Naive B cell (primary cell): ENCODE data around the gene PROM2. TPM values are rescaled to one million over a fixed set of nuclear protein-coding genes. Genes with fewer than 3 reads are reported as not detected.

ENCODE experiments used
- ATAC-seq, 2 donors: fragments of 150-1000 bp; cut with Tn5 transposase; 2 replicates each; pipeline ENCODE4 v1.10.0; 2021; ENCODE audit warnings: low read depth in 2 of 2, mild to moderate bottlenecking in 2 of 2, moderate library complexity in 2 of 2
- DNase-seq: peaks from one replicate; pipeline ENCODE4 v3.0.0; 2022
- H3K27ac Mint-ChIP-seq, 6 donors: one replicate each; pipeline ENCODE4 v1.8.0; 2020 to 2022; ENCODE audit warnings: mild to moderate bottlenecking in 6 of 6, mixed read lengths in 6 of 6, moderate library complexity in 5 of 6, inconsistent platforms in 2 of 6
- H3K27me3 Mint-ChIP-seq, 3 donors: one replicate each; pipeline ENCODE4 v1.8.0; 2021 to 2022; ENCODE audit warnings: mixed read lengths in 3 of 3, mild to moderate bottlenecking in 1 of 3
- H3K36me3 Mint-ChIP-seq, 2 donors: one replicate each; pipeline ENCODE4 v1.8.0; 2020 to 2022; ENCODE audit warnings: mixed read lengths in 2 of 2, inconsistent platforms in 1 of 2, mild to moderate bottlenecking in 1 of 2
- H3K4me1 Mint-ChIP-seq, 3 donors: one replicate each; pipeline ENCODE4 v1.8.0; 2020 to 2022; ENCODE audit warnings: mixed read lengths in 3 of 3, inconsistent platforms in 1 of 3, mild to moderate bottlenecking in 1 of 3, moderate library complexity in 1 of 3
- H3K4me3 Mint-ChIP-seq, 8 donors: one replicate each; pipeline ENCODE4 v1.8.0; 2020 to 2022; ENCODE audit warnings: mild to moderate bottlenecking in 8 of 8, mixed read lengths in 8 of 8, moderate library complexity in 8 of 8, inconsistent platforms in 2 of 8
- H3K9me3 Mint-ChIP-seq, 7 donors: one replicate each; pipeline ENCODE4 v1.8.0; 2020 to 2022; ENCODE audit warnings: mixed read lengths in 7 of 7, mild to moderate bottlenecking in 5 of 7, inconsistent platforms in 2 of 7, moderate library complexity in 1 of 7
- polyA plus RNA-seq, 6 donors: library from polyadenylated mRNA; unstranded; fragments of 300-500 nt; fragmentation: Illumina TruSeq; gene quantifications; one replicate each; pipeline ENCODE4 v1.2.3, GENCODE V29; 2021; ENCODE audit warnings: low read depth in 6 of 6

The PROM2 gene
- polyA plus RNA-seq, 6 donors from 2014 or later: not detected

DNA sequence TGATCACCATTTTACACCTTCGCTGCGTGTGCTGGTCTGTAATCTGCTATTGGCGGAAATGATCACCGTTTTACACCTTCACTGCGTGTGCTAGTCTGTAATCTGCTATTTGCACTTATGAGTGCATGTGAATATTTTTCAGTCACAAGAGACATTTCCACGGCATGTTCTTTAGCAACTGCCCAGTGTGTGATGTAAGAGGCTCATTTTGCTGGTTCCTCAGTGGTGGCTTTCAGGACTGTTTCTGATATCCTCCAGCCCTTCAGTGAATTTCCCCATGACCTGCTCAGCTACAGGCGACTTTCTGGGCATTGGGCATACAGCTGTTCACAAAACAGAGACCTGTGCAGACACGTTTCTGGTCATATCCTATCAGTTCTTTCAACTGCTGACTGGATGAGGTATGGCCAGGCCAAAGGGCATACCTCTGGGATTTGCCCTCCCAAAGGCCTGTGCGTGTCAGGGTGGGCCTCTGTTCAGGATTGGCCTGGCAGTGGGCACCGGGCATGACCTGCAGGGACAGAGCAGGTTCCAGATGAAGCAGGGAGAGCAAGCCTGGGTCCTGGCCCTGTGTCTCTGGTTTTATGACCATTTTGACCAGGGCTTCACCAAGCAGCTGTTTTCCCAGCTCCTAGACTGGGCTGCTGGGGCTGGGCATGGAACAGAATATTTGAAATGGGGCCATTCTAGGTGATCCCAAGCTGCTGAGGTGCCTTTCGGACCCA is 521 bp upstream of the PROM2 start:
- Mint-ChIP-seq H3K36me3 (no peaks in the 10 kb centered on the region), H3K27ac (no peak overlapping the region), H3K4me1 (peaks cover 0 to 4% (median 0%) of the 10 kb centered on the region in 3 donors), H3K9me3 (peaks cover 0 to 3% (median 0%) of the 10 kb centered on the region in 7 donors), H3K4me3 (no peak overlapping the region), H3K27me3 (peaks cover 0 to 12% (median 7%) of the 10 kb centered on the region in 3 donors)
- ATAC-seq (no peak), DNase-seq (no peak)

DNA sequence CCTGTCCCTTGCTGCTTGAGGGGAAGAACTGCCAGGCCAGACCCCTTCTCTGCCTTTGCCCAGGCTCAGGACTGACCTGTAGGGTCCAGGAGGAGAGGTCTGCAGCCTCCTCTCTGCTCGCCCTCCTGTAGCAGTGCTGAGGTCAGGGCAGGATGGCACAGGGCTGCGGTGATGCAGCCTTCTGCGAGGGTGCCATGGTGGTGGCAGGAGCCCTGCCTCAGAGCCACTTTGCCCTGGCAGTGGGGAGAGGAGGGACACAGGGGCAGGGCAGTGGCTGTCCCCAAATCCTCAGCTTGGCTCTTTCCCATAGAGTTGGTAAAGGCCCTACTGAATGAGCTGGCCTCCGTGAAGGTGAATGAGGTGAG is 884 bp downstream of the PROM2 start:
- Mint-ChIP-seq H3K4me1 (peaks cover 0 to 4% (median 0%) of the 10 kb centered on the region in 3 donors), H3K4me3 (no peak overlapping the region), H3K9me3 (peaks cover 0 to 1% (median 0%) of the 10 kb centered on the region in 7 donors), H3K36me3 (no peaks in the 10 kb centered on the region), H3K27ac (no peak overlapping the region), H3K27me3 (peaks cover 0 to 12% (median 7%) of the 10 kb centered on the region in 3 donors)
- ATAC-seq: no peak
- no peak for DNase-seq

DNA sequence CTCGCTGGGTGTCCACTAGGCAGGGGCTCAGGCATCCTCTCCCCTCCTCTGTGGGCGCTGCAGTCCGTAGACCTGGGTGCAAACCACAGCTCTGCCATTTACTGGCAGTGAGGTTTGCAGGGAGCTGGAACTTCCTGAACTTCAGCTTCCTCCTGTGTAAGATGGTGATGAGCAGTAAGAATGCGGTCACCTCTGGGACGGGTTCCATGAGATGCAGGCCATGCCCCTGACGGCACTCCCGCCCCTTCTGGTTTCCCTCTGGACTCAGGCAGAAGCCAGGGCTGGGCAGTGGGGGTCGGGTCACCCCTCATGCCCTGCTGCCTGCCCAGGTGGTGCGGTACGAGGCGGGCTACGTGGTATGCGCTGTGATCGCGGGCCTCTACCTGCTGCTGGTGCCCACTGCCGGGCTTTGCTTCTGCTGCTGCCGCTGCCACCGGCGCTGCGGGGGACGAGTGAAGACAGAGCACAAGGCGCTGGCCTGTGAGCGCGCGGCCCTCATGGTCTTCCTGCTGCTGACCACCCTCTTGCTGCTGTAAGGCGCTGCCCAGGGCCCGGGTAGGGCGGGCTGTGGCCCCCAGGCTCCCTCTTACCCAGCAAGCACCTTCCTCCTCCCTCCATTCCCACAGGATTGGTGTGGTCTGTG is 1.5 kb downstream of the PROM2 start:
- Mint-ChIP-seq H3K36me3 (no peaks in the 10 kb centered on the region), H3K4me3 (no peak overlapping the region), H3K27me3 (peaks cover 0 to 12% (median 7%) of the 10 kb centered on the region in 3 donors), H3K27ac (peak overlapping the region in 1 of 6 donors; percentile 82), H3K4me1 (peaks cover 0 to 4% (median 0%) of the 10 kb centered on the region in 3 donors), H3K9me3 (no peaks in the 10 kb centered on the region)
- no peak for DNase-seq
- no peak for ATAC-seq

DNA sequence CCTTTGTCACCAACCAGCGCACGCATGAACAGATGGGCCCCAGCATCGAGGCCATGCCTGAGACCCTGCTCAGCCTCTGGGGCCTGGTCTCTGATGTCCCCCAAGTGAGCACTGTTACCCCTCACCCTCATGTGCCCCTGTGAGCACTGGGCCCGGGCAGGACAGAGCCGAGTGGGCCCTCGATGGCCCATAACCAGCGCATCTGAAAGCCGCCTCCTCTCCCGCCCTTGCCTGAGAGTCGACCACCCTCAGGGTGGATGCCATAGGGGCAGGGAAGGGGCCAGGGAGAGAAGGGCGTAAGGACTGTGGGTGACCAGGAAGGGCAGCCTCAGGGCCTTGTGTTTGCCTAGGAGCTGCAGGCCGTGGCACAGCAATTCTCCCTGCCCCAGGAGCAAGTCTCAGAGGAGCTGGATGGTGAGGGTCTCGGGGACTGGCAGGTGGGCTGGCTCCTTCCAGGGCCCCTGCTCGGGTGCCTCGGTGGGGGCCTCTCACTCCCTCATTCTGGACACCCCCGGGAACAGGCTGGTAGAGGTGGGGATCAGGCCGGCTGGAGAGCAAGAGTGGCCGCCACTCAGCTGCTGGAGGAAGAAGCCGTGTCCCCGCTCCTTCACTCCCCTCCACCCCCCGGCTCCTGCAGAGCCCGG is 2.1 kb downstream of the PROM2 start:
- peaks cover 0 to 12% (median 7%) of the 10 kb centered on the region in 3 donors for H3K27me3 Mint-ChIP-seq
- DNase-seq: no peak
- H3K27ac Mint-ChIP-seq: peak overlapping the region in 1 of 6 donors; percentile 82
- H3K36me3 Mint-ChIP-seq: no peaks in the 10 kb centered on the region
- H3K9me3 Mint-ChIP-seq: no peaks in the 10 kb centered on the region
- no peak for ATAC-seq
- peaks cover 0 to 4% (median 0%) of the 10 kb centered on the region in 3 donors for H3K4me1 Mint-ChIP-seq
- H3K4me3 Mint-ChIP-seq: no peak overlapping the region

DNA sequence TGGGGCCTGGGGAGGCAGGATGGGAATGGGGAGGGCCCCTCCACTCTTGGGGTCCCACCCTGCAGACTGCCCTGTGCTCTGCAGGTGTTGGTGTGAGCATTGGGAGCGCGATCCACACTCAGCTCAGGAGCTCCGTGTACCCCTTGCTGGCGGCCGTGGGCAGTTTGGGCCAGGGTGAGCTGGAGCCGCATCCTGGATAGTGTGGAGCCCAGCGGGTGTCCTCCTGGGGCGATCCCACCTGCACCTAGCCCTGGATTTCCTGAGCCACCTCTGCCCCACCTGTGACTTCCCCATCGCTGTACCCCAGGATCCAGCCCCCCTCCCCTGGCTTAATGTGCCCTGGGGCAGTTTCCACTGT is 2.6 kb downstream of the PROM2 start:
- peaks cover 0 to 12% (median 7%) of the 10 kb centered on the region in 3 donors for H3K27me3 Mint-ChIP-seq
- DNase-seq: no peak
- ATAC-seq: no peak
- peaks cover 0 to 4% (median 0%) of the 10 kb centered on the region in 3 donors for H3K4me1 Mint-ChIP-seq
- no peak overlapping the region for H3K27ac Mint-ChIP-seq
- no peak overlapping the region for H3K4me3 Mint-ChIP-seq
- H3K9me3 Mint-ChIP-seq: no peaks in the 10 kb centered on the region
- H3K36me3 Mint-ChIP-seq: no peaks in the 10 kb centered on the region

DNA sequence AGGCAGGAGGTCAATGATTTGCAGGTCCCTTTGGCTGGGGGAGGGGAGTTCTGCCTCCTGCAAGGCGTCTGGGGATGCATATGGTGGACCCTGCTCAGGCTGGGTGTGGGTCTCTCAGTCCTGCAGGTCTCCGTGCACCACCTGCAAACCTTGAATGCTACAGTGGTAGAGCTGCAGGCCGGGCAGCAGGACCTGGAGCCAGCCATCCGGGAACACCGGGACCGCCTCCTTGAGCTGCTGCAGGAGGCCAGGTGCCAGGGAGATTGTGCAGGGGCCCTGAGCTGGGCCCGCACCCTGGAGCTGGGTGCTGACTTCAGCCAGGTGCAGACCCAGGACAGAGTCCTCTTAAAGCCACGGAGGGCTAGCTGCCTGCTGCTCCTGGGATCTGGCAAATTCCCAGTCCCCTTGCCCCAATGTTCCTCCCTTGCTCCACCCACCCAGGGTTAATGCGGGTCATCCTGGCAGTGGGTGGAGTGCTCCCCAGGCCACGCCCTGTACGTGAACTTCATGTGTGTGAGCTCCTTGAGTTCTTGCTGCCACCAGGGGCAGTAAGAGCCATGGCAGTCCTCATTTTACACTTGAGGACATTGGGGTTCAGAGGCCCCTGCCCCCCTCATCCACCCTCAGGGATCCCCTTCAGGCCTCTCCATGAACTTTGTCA is 3.1 kb downstream of the PROM2 start:
- no peaks in the 10 kb centered on the region for H3K9me3 Mint-ChIP-seq
- H3K27ac Mint-ChIP-seq: no peak overlapping the region
- no peak overlapping the region for H3K4me3 Mint-ChIP-seq
- no peak for DNase-seq
- no peaks in the 10 kb centered on the region for H3K36me3 Mint-ChIP-seq
- ATAC-seq: no peak
- H3K4me1 Mint-ChIP-seq: peaks cover 0 to 4% (median 0%) of the 10 kb centered on the region in 3 donors
- H3K27me3 Mint-ChIP-seq: peaks cover 0 to 12% (median 7%) of the 10 kb centered on the region in 3 donors

DNA sequence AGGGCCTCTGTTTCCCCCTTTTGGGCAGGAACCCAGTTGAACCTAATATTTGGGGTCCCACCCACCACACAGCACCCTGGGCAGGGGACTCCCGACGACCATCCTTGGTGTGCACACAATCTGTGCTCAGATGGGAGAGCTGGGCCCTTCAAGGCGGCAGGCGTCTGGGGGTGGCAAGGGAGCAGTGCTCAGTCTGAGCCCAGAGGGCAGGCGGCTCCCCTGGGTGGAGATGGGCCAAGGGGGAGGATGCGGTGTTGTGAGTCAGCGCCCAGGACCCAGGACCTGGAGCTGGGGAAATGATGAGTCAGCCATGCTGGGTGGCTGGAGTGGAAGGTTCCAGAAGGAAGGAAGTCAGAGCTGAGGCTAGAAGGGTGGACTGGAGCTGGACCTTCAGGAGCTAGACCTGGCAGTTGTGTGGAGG is 3.8 kb downstream of the PROM2 start:
- Mint-ChIP-seq H3K4me1 (peaks cover 0 to 3% (median 0%) of the 10 kb centered on the region in 3 donors), H3K27ac (no peak overlapping the region), H3K27me3 (peaks cover 0 to 12% (median 7%) of the 10 kb centered on the region in 3 donors), H3K36me3 (no peaks in the 10 kb centered on the region), H3K4me3 (no peak overlapping the region), H3K9me3 (no peaks in the 10 kb centered on the region)
- no peak for ATAC-seq
- DNase-seq: no peak

DNA sequence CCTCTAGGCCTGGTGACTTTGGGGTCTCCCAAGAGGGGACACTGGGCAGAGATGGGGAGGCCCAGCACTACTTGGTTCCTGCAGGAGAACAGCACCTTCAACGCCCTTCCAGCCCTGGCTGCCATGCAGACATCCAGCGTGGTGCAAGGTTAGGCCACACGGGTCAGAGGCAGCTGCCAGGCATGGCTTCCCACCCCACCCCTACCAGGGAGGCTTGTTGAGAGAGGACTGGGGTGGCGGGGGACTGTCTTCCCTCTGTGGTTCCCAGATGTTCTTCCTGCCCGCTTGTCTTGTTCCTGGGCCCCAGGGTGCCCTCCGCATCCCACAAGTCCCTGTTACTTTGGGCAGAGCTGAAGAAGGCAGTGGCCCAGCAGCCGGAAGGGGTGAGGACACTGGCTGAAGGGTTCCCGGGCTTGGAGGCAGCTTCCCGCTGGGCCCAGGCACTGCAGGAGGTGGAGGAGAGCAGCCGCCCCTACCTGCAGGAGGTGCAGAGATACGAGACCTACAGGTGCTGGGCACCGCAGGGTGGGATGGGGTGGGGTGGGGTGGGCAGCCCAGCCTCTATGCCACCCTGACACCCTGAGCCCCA is 4.5 kb downstream of the PROM2 start:
- no peak for ATAC-seq
- H3K9me3 Mint-ChIP-seq: no peaks in the 10 kb centered on the region
- no peaks in the 10 kb centered on the region for H3K4me1 Mint-ChIP-seq
- H3K36me3 Mint-ChIP-seq: no peaks in the 10 kb centered on the region
- H3K4me3 Mint-ChIP-seq: no peak overlapping the region
- DNase-seq: no peak
- H3K27ac Mint-ChIP-seq: no peak overlapping the region
- peaks cover 0 to 12% (median 7%) of the 10 kb centered on the region in 3 donors for H3K27me3 Mint-ChIP-seq

DNA sequence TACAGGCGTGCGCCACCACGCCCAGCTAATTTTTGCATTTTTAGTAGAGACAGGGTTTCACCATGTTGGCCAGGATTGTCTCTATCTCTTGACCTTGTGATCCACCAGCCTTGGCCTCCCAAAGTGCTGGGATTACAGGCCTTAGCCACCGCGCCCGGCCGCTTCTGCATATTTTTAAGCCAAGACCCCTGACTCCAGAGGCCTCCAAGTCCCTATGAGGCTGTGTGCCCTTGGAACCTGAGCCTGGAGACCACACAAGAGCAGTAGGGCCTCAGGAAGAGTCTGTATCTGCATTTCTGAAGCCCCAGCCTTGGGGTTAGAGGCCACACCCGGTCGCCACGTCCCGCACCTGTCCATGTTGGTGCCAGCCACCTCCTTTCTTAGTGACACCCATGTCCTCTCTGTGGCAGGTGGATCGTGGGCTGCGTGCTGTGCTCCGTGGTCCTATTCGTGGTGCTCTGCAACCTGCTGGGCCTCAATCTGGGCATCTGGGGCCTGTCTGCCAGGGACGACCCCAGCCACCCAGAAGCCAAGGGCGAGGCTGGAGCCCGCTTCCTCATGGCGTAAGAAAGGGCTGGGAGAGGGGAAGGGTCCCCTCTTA is 5.3 kb downstream of the PROM2 start:
- H3K27me3 Mint-ChIP-seq: peaks cover 0 to 12% (median 7%) of the 10 kb centered on the region in 3 donors
- no peaks in the 10 kb centered on the region for H3K9me3 Mint-ChIP-seq
- ATAC-seq: no peak
- H3K4me1 Mint-ChIP-seq: no peaks in the 10 kb centered on the region
- no peaks in the 10 kb centered on the region for H3K36me3 Mint-ChIP-seq
- H3K27ac Mint-ChIP-seq: no peak overlapping the region
- H3K4me3 Mint-ChIP-seq: no peak overlapping the region
- no peak for DNase-seq

DNA sequence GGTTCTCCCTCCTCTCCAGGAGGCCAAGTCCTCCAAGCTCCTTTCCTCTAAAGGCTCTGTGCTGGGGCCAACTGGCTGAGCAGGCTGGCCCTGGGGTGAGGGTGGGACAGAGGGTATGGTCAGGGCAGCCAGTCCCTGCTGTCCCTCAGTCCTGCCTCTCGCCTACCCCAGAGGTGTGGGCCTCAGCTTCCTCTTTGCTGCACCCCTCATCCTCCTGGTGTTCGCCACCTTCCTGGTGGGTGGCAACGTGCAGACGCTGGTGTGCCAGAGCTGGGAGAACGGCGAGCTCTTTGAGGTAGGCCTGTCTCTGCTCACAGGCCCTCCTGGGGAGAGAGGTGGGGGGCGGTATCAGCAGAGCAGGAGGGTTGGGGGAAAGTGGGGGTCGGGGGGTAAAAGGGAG is 6.8 kb downstream of the PROM2 start:
- DNase-seq (no peak), ATAC-seq (no peak)
- H3K4me3 Mint-ChIP-seq: no peak overlapping the region
- H3K27ac Mint-ChIP-seq: no peak overlapping the region
- peaks cover 0 to 12% (median 7%) of the 10 kb centered on the region in 3 donors for H3K27me3 Mint-ChIP-seq
- no peaks in the 10 kb centered on the region for H3K4me1 Mint-ChIP-seq
- H3K9me3 Mint-ChIP-seq: no peaks in the 10 kb centered on the region
- H3K36me3 Mint-ChIP-seq: no peaks in the 10 kb centered on the region

DNA sequence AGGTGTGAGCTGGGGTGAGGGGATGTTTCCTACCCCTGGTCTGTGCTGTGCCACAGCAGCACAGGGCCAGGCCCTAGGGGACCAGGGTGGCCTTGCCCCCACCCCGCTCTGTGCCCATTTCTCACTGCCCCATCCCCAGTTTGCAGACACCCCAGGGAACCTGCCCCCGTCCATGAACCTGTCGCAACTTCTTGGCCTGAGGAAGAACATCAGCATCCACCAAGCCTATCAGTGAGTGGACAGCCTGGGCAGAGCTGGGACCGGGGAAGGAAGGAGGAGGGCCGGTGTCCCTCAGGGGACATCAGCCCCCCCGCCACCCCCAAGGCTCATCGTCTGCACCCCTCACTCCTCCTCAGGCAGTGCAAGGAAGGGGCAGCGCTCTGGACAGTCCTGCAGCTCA is 7.5 kb downstream of the PROM2 start:
- peaks cover 0 to 12% (median 7%) of the 10 kb centered on the region in 3 donors for H3K27me3 Mint-ChIP-seq
- ATAC-seq (no peak), DNase-seq (no peak)
- H3K36me3 Mint-ChIP-seq: no peaks in the 10 kb centered on the region
- no peaks in the 10 kb centered on the region for H3K4me1 Mint-ChIP-seq
- no peak overlapping the region for H3K4me3 Mint-ChIP-seq
- no peaks in the 10 kb centered on the region for H3K9me3 Mint-ChIP-seq
- peak overlapping the region in 1 of 6 donors; percentile 47 for H3K27ac Mint-ChIP-seq

DNA sequence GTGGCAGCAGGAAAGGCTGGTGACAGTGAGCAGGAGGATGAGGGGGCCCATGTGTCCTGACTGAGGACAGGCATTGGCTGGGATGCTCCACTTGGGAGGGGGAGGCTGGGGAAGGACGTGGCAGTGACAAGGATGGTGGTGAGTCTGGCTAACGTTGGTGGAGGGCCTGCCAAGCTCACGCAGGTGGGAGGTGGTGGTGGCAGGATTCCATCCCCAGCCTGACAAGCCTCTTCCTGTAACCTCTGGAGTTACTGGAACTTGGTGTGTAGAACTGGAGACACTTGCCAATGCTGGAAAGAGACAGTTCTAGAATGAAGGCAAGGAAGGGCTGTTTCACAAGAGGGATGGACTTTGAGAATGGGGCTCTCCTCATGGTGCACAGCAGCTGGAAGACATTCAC is 8.2 kb downstream of the PROM2 start:
- no peak overlapping the region for H3K27ac Mint-ChIP-seq
- H3K36me3 Mint-ChIP-seq: no peaks in the 10 kb centered on the region
- no peak for DNase-seq
- no peaks in the 10 kb centered on the region for H3K4me1 Mint-ChIP-seq
- no peak overlapping the region for H3K4me3 Mint-ChIP-seq
- no peak for ATAC-seq
- no peaks in the 10 kb centered on the region for H3K9me3 Mint-ChIP-seq
- peaks cover 0 to 12% (median 7%) of the 10 kb centered on the region in 3 donors for H3K27me3 Mint-ChIP-seq

DNA sequence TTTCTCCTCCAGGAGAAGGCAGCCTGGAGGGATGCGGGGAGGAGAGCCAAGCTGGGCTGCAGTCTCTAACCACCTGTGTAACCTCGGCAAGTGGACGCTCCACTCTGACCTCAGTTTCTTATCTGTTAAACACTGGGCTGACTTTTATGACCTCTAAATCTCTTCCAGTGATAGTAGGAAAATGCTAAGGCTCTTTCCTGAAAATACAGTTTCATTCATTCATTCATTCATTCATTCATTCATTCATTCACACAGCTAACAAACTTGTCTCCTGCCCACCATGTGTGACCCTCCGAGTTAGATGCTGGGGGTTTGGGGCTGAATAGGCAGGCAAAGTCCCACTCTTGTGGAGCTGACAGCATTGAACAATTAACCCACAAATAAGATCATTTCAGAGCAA is 9.3 kb downstream of the PROM2 start:
- peaks cover 0 to under 1% (median 0%) of the 10 kb centered on the region in 3 donors for H3K27me3 Mint-ChIP-seq
- ATAC-seq: no peak
- no peaks in the 10 kb centered on the region for H3K4me1 Mint-ChIP-seq
- no peak overlapping the region for H3K4me3 Mint-ChIP-seq
- peaks cover 0 to 2% (median 0%) of the 10 kb centered on the region in 7 donors for H3K9me3 Mint-ChIP-seq
- no peaks in the 10 kb centered on the region for H3K36me3 Mint-ChIP-seq
- DNase-seq: no peak
- H3K27ac Mint-ChIP-seq: no peak overlapping the region
